OCI-M1 (cell line): ENCODE data around the gene SLC22A31.
"Not testable (repeated sequence)": the region's sequence is repeated elsewhere in the genome, so short reads cannot be mapped to it uniquely, and the experiment has no call there.

ENCODE experiments used
- DNase-seq: peaks from one replicate; lab custom pipeline; 2025; lab: John Stamatoyannopoulos, UW

The SLC22A31 gene

GRCh38 chr16:89192956-89193575 lies 7.3 kb downstream of the SLC22A31 start:
- DNase-seq, result peak; percentile 84

DNA sequence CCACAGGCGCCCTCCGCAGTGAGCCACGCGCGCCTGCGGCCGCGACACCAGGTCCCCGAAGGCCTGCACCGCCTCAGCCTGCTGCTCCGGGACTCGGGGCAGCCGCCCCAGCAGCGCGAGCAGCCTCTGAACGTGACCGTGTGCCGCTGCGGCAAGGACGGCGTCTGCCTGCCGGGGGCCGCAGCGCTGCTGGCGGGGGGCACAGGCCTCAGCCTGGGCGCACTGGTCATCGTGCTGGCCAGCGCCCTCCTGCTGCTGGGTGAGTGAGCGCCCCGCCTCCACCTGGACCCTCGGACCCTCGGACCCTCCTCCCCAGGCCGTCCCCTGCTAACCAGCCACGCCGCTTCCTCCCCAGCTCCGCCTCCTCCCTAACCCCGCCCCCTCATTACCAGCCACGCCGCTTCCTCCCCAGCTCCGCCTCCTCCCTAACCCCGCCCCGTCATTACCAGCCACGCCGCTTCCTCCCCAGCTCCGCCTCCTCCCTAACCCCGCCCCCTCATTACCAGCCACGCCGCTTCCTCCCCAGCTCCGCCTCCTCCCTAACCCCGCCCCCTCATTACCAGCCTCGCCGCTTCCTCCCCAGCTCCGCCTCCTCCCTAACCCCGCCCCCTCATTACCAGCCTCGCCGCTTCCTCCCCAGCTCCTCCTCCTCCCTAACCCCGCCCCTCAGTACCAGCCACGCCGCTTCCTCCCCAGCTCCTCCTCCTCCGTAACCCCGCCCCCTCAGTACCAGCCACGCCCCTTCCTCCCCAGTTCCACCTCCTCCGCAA lies 8.0 kb downstream of the SLC22A31 start:
- DNase-seq, result peak; percentile 92

- no peak for DNase-seq
Observed at GRCh38 chr16:89191901-89192185, 8.5 kb downstream of the SLC22A31 start.

- DNase-seq, result no peak
Observed at GRCh38 chr16:89191033-89191900, 9.1 kb downstream of the SLC22A31 start.

- no peak for DNase-seq
Observed at GRCh38 chr16:89190150-89190958, 10.0 kb downstream of the SLC22A31 start.

DNA sequence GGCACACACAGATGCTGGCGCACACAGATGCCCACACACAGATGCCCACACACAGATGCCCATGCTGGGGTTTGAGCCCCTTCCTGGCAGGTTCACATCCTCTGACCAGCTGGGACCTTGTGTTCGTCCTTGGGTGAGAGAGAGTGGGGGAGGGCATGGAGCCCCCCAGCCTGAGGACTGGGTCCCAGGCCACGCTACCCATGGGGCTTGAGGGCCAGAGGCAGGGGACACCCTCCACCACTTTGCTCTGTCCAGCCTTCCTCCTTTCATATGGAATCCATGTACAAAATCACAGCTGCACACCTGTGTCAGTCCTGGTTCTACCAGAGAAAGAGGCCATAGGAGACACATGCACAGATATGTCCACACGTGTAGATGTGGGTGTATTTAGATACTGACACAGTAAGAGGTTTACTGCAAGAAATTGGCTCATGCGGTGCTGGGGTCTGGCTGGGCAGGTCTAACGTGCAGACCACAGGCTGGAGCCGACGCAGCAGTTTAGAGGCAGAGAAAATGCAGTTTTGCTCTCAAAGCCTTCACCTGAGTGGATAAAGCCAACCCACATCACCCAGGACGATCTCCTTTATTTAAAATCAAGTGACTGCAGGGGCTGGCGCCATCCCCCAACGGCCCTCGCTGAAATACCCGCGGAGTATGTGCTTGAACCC lies 10.8 kb downstream of the SLC22A31 start:
- DNase-seq, result peak; percentile 19

DNA sequence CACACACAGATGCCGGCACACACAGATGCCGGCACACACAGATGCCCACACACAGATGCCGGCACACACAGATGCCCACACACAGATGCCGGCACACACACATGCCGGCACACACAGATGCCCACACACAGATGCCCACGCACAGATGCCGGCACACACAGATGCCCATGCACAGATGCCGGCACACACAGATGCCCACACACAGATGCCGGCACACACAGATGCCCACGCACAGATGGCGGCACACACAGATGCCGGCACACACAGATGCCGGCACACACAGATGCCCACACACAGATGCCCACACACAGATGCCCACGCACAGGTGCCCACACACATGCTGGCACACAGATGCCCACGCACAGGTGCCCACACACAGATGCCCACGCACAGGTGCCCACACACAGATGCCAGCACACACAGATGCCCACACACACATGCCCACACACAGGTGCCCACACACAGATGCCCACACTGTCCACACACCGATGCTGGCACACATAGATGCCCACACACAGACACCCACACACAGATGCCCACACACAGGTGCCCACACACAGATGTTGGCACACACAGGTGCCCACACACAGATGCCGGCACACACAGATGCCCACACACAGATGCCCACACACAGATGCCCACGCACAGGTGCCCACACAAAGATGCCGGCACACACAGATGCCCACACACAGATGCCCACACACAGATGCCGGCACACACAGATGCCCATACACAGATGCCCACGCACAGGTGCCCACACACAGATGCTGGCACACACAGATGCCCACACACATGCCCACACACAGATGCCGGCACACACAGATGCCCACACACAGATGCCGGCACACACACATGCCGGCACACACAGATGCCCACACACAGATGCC lies 11.6 kb downstream of the SLC22A31 start:
- not testable (repeated sequence) for DNase-seq

DNA sequence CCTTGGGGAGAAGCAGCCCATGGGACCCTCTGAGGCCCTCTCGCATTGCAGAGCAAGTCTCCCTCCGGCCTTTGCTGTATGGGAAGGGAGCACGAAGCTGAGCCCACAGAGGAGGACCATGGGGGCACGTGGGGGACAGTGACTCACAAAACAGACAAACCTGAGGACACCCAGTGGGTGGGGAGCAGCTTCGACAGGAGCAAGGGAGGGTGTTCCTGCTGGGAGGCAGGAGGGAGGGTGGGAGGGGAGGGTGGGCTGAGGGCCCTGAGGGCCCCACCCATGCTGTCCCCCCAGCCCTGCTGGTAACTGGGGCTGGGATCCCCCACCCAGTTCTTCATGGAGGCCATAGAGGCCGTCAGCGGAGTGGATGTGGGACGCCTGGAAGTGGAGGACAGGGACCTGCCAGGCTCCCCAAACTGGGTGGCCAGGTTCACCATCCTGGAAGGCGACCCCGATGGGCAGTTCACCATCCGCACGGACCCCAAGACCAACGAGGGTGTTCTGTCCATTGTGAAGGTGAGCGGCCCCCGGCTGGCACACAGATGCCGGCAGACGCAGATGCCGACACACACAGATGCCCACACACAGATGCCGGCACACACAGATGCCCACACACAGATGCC lies 12.5 kb downstream of the SLC22A31 start:
- peak; percentile 66 for DNase-seq

- peak; percentile 66 for DNase-seq
Observed at GRCh38 chr16:89187032-89187769, 13.1 kb downstream of the SLC22A31 start.

- DNase-seq, result not testable (repeated sequence)
Observed at GRCh38 chr16:89186593-89187031, 13.7 kb downstream of the SLC22A31 start.

DNA sequence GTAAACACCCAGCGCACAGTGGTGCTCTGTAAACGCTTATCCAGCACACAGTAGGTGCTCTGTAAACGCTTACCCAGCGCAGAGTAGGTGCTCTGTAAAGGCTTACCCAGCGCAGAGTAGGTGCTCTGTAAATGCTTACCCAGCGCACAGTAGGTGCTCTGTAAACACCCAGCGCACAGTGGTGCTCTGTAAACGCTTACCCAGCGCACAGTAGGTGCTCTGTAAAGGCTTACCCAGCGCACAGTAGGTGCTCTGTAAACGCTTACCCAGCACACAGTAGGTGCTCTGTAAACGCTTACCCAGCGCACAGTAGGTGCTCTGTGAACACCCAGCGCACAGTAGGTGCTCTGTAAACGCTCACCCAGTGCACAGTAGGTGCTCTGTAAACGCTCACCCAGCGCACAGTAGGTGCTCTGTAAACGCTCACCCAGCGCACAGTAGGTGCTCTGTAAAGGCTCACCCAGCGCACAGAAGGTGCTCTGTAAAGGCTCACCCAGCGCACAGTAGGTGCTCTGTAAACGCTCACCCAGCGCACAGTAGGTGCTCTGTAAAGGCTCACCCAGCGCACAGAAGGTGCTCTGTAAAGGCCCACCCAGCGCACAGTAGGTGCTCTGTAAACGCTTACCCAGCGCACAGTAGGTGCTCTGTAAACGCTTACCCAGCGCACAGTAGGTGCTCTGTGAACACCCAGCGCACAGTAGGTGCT lies 14.3 kb downstream of the SLC22A31 start:
- not testable (repeated sequence) for DNase-seq

GRCh38 chr16:89184933-89185794 lies 15.2 kb downstream of the SLC22A31 start:
- no peak for DNase-seq

DNA sequence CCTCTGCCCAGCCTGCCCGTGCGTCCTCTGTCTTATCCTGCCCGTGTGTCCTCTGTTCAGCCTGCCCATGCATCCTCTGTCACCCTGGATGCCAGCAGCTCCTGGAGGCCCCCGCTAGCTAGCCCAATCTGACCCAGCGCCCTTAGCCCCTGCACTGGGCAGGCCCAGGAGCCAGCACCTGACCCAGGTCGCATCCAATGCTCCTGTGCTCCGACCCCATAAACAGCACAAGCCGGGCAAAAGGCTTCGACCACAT lies 15.7 kb downstream of the SLC22A31 start:
- no peak for DNase-seq

- no peak for DNase-seq
Observed at GRCh38 chr16:89183975-89184676, 16.2 kb downstream of the SLC22A31 start.

DNA sequence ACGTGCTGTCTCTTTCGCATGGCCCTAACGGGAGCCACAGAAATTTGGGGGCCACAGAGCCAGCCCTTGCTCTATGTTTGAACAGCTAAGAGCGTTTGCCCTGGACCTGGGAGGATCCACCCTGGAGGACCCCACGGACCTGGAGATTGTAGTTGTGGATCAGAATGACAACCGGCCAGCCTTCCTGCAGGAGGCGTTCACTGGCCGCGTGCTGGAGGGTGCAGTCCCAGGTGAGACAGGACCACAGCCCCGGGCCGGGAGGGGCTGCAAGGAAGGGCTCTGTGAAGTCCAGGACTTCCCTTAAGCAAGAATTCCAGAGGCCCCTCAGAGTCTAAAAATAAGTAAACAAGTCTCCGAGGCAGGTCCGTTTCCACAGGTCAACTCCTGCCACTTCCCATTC lies 16.9 kb downstream of the SLC22A31 start:
- DNase-seq, result no peak

DNA sequence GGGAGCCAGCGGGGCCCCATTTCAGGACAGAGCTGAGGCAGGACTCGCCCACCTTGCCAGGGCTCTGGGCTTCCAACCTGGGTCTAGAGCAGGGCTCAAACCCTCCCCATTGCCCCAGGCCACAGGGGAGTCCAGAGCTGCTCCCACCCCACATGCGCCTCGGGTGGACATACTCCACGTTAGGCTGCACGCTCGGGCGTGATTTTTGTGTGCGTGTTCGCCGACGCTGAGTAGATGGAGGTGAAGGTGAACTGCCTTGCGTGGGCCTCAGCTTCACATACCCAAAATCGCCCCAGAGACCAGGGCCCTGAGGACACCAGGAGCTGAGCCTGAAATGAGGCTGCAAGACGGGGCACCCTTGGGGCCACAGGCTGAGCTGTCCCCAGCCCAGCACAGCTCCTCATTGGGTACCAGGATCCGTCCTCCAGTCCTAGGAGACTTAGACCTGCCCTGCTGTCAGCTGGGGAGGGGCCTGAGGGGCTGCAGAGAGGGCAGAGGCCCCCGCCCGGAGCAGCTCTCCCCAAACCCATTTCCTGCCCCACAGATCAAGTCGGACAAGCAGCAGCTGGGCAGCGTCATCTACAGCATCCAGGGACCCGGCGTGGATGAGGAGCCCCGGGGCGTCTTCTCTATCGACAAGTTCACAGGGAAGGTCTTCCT lies 20.6 kb downstream of the SLC22A31 start:
- no peak for DNase-seq

- no peak for DNase-seq
Observed at GRCh38 chr16:89179148-89179484, 21.2 kb downstream of the SLC22A31 start.
